Mesodermal cell (in vitro differentiated cells): ENCODE results near the gene HMCN2.

Experiments
- H3K27ac ChIP-seq: 2 replicates; pipeline ENCODE4 v1.7.0; 2013; ENCODE audit warnings: mild to moderate bottlenecking, low read depth, low read length, moderate library complexity; ENCODE audit not compliant: severe bottlenecking
- H3K36me3 ChIP-seq: 2 replicates; pipeline ENCODE4 v1.7.1; 2013; ENCODE audit warnings: mild to moderate bottlenecking, low read length, moderate library complexity; ENCODE audit not compliant: control insufficient read depth, insufficient read depth
- H3K4me1 ChIP-seq: one replicate; pipeline ENCODE4 v1.7.1; 2013; ENCODE audit warnings: mild to moderate bottlenecking, low read length; ENCODE audit not compliant: insufficient read depth, control insufficient read depth, poor library complexity, severe bottlenecking
- H3K4me3 ChIP-seq: 2 replicates; pipeline ENCODE4 v1.7.0; 2013; ENCODE audit warnings: low read length, control low read depth, mild to moderate bottlenecking; ENCODE audit not compliant: insufficient read depth, poor library complexity, severe bottlenecking; ENCODE audit errors: extremely low read depth
- H3K9me3 ChIP-seq: 2 replicates; pipeline ENCODE4 v1.7.1; 2013; ENCODE audit warnings: mild to moderate bottlenecking, low read length, moderate library complexity; ENCODE audit not compliant: control insufficient read depth
- WGBS, 2 experiments: methylation state at CpG; one replicate each; pipeline ENCODE4 v1.1.5; 2013; ENCODE audit warnings: missing lambda C conversion rate in 2 of 2; ENCODE audit not compliant: insufficient coverage in 2 of 2; 5-methylcytosine and 5-hydroxymethylcytosine counted together

The HMCN2 gene

DNA sequence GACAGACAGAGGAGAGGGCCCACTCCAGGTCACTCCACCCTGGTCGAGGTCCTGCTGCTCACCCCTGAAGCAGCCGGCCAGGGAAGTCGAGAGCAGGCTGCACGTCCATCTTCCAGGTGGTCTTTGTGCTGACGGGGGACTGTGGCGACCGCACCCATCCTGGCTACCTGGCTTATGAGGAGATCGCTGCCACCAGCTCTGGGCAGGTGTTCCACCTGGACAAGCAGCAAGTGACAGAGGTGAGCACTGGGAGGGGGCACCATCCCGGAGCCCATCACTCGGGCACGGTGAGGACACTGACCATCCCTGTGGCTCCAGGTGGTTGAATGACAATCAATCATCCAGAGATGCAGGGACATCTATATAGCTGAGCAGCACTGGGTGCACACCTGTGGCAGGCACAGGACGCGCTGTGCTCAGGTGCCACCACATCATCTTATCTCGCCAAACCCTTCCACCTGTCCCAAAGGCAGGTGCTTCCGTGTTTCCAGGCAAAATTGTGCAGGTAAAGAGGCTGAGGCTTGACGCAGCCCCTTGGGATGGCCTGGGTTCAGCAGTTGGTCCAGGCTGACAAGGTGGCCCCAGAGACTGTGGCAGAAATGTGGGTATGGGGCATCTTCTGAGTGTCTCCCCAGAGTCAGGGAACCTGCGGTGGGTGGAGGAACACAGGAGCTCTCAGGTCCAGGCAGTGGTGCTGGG, 20.7 kb downstream of the HMCN2 start:
- Histone ChIP-seq H3K36me3 (no peaks in the 10 kb centered on the region), H3K4me3 (no peak overlapping the region), H3K27ac (no peak overlapping the region), H3K4me1 (no peaks in the 10 kb centered on the region), H3K9me3 (no peaks in the 10 kb centered on the region)
- 88 to 93% methylated on average over 16 to 17 of the region's 17 CpGs for WGBS, 2 experiments

DNA sequence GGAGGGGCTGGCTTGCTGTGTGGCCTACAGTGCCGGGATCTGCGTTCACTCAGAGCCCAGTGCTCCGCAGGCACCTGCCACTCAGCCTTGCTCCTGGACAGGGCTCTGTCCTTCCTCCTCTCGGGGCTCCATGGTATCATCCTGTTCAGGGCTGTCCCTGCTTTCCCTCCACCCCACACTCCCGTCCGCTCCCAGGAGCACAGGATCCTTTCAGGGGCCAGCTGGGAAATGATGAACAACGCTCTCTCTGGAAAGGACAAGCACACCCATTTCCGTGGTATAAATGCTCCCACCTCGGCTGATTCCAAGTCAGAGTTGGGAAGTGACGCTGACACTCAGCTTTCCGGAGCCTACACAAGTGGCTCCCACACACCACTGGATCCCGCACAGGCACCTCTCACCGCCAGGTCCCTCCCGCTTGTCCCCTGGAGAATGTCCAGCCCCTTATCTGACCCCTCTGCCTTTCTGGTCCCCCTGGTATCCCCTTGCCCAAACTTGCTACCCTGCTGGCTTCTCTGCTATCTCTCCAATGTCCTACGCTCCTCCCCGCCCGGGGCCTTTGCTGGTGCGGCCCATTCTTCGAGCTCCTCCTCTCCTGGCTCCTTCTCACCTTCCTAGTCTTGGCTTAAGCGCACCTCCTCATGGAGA, 21.3 kb downstream of the HMCN2 start:
- Histone ChIP-seq H3K9me3 (no peaks in the 10 kb centered on the region), H3K4me3 (no peak overlapping the region), H3K4me1 (no peaks in the 10 kb centered on the region), H3K27ac (no peak overlapping the region), H3K36me3 (no peaks in the 10 kb centered on the region)
- WGBS, 2 experiments, result 88 to 90% methylated on average over 9 to 19 of the region's 20 CpGs

DNA sequence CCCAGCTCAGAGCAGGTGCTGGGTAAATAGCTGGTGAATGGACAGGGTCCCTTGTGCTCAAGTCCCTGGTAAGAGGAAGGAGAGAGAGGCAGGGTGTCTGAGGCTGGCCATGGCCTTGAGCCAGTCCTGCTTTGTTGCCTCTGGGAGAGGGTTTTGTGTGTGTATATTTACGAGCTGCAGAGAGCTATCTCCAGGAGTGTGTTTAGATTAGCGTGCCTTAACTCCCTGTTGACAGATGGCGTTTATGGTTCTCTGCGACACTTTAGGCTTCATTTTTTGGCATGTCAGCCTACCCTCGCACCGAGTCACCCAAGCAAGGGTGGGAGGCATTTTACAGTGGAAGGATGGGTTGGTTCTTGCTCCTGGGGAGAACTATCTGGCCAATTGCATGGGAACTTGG, 22.2 kb downstream of the HMCN2 start:
- H3K9me3 ChIP-seq, result no peaks in the 10 kb centered on the region
- no peak overlapping the region for H3K27ac ChIP-seq
- H3K4me1 ChIP-seq, result no peaks in the 10 kb centered on the region
- H3K36me3 ChIP-seq, result no peaks in the 10 kb centered on the region
- H3K4me3 ChIP-seq, result no peak overlapping the region
- 94 to 96% methylated on average over 5 to 6 of the region's 6 CpGs for WGBS, 2 experiments

DNA sequence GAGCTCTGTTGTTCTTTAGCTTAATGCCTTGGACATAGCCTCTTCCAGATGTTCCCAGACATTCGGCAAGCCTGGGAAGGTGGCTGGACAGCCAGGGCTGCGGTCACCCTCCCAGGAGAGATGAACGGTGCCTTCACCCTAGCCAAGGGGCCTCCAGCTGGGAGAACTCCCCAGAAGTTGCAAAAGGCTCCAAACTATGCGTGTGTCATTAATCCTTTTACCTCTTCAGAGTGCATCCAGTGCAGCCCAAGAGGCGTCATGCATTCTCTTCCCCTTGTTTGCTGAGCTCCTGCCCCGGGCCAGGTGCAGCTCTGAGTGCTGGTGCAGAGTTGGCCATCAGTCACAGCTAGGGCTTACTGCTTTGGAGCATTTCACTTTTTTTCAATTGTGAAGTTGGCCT, 22.8 kb downstream of the HMCN2 start:
- 89 to 90% methylated on average over 6 of the region's 6 CpGs for WGBS, 2 experiments
- no peaks in the 10 kb centered on the region for H3K36me3 ChIP-seq
- H3K27ac ChIP-seq, result no peak overlapping the region
- H3K9me3 ChIP-seq, result no peaks in the 10 kb centered on the region
- H3K4me3 ChIP-seq, result no peak overlapping the region
- no peaks in the 10 kb centered on the region for H3K4me1 ChIP-seq

DNA sequence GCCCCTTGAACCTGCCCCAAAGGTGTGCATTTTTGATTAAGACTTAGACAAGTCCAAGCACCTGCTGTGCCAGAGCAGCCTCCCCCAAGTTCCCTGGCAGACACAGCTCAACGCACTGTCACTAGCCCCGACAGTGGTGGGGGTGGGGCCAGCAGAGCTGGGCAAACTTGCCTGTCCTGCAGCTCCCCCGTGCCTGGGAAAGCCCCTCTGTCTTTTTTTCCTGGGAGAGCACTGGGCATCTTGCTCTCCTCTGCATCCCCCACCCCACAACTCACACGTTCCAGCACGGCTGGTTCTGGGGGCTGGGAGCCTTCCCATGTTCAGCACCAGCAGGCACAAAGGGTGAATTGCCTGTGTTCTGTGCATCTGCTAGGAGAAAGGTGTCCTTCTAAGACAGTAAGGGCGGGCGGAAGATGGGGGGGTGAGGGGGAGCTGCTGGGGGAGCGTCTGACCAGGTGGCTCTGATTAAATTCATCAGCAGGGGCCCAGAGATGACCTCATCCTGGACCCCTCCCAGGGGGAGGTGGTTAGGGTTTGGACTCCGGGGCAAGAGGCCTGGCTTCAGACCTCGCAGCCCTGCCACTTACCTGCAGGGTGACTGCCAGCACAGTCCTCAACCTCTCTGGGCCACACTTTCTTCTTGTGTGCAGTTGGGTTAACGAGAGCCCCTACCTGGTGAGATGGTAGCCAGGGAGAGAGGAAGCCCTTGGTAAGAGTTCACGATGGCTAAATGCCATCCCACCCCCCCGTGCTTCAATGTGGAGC, 23.5 kb downstream of the HMCN2 start:
- no peaks in the 10 kb centered on the region for H3K36me3 ChIP-seq
- no peak overlapping the region for H3K27ac ChIP-seq
- no peak overlapping the region for H3K4me3 ChIP-seq
- no peaks in the 10 kb centered on the region for H3K4me1 ChIP-seq
- WGBS, 2 experiments, result 72 to 75% methylated on average over 8 to 9 of the region's 13 CpGs
- H3K9me3 ChIP-seq, result no peaks in the 10 kb centered on the region

DNA sequence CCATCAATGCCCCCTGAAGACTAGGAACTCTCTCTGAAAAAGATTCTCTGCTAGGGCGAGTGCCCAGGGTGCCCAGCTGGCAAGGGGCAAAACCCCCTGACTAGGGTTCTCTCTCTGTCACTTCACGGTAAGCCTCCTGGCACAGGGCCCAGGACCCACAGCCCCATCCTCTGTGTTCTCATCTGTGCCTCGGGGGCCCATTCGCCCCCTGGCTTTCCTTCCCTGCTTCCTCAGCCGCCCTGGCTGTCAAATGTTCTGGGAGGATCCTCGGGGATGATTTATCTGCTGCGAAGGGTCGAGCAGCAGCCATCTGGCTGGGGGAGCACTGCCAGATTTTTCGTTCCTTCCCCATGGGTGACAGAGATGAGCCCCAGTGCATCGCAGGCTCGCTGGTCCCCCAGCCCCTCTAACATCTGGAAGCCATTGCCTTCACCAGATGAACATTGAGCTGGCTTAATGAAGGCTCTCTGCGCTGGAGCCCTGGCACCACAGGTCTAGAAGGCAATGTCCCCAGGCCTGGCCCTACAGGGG, 24.2 kb downstream of the HMCN2 start:
- Histone ChIP-seq H3K4me3 (no peak overlapping the region), H3K9me3 (no peaks in the 10 kb centered on the region), H3K4me1 (no peaks in the 10 kb centered on the region), H3K36me3 (no peaks in the 10 kb centered on the region), H3K27ac (no peak overlapping the region)
- WGBS, 2 experiments, result 88 to 91% methylated on average over 10 to 12 of the region's 12 CpGs

DNA sequence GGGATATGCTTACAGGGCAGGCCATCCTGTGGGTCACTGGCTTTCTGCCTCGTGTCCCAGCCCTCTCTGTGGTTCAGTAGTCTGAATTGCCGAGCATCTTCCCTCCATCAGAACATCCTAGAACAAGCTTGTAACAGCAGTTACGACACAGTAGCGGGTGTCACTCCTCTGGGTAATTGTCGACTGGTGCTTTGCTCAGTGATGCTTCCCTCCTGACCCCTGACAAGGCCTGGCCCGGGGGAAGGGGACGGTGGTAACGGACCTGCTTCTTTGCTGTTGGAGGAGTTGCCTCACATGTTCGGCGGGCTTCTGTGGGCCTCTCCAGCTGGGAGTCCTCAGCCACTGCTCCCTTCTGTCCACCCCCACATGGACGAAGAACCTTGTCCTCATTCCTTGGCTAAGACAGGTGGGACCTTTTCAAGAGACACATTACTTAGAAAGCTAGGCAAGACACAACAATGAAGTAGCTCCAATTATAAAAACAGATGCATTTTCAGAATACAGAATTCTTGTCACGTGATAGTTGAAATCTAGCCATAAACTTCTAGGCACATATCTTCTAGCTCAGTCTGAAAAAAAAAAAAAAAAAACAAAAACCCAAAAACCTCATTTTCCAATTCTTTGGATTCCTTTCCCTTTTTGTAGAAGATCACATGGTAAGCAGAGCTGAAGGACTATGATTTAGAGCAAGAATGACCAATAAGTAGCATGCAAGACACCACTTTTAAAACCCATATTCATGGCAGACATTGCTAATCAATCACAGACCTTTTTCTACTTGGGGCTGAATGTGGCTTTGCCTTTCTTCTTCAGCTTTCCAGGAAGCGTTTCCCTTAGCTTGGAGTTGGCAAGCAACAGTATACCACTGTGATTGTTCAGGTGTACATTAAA, 25.0 kb downstream of the HMCN2 start:
- no peaks in the 10 kb centered on the region for H3K4me1 ChIP-seq
- H3K36me3 ChIP-seq, result no peaks in the 10 kb centered on the region
- H3K27ac ChIP-seq, result no peak overlapping the region
- no peak overlapping the region for H3K4me3 ChIP-seq
- no peaks in the 10 kb centered on the region for H3K9me3 ChIP-seq
- 88 to 90% methylated on average over 11 of the region's 13 CpGs for WGBS, 2 experiments

DNA sequence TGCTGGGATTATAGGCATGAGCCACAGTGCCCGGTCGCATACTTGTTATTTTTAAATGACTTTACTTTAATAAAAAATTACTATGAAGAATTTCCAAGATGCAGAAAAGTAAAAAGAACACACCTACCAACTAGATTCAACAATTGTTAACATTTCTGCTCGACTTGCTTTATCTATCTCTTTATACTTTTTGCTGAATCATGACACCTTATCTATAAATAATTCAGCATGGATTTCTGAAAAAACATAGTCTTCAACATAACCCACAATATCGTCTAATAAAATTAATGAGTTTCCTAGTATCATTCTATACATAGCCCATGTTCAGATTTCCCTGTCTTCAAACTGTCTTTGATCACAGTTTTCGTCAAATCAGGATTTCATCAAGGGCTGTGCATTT, 25.9 kb downstream of the HMCN2 start:
- Histone ChIP-seq H3K36me3 (no peaks in the 10 kb centered on the region), H3K27ac (no peak overlapping the region), H3K4me1 (no peaks in the 10 kb centered on the region), H3K4me3 (no peak overlapping the region), H3K9me3 (no peaks in the 10 kb centered on the region)
- 100% methylated on average over 2 to 3 of the region's 5 CpGs for WGBS, 2 experiments

DNA sequence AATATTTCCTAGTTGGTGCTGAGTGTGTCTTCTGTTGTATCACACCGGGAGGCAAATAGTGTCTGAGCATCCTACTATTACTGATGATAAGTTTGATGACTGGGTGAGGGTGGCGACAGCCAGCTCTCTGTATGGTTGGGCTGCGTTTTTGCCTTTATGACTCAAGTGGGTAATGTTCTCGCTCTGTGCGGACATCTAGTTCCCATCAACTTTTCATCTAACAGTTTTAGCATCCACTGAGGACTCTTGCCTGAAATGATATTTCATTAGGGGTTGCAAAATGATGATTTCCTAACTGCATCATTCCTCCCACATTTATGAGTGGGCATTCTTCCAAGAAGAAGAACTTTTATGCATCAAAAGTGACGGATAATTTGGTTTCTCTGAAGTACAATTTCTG, 26.5 kb downstream of the HMCN2 start:
- no peaks in the 10 kb centered on the region for H3K36me3 ChIP-seq
- H3K4me3 ChIP-seq, result no peak overlapping the region
- 86 to 98% methylated on average over 2 to 4 of the region's 6 CpGs for WGBS, 2 experiments
- no peak overlapping the region for H3K27ac ChIP-seq
- no peaks in the 10 kb centered on the region for H3K4me1 ChIP-seq
- H3K9me3 ChIP-seq, result no peaks in the 10 kb centered on the region

DNA sequence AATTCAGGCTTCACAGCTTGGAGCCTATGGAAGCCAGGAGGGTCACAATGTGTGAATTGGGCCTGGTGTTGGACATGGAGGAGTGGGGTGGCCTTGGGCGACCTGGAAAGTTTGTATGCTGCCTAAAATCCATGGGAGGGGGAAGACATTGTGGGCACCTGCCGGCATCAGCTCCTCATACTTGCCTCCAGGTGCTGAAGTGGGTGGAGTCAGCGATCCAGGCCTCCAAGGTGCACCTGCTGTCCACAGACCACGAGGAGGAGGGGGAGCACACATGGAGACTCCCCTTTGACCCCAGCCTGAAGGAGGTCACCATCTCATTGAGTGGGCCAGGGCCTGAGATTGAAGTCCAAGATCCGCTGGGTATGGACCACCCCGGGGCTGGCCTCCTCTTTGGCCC, 29.1 kb downstream of the HMCN2 start:
- no peaks in the 10 kb centered on the region for H3K36me3 ChIP-seq
- H3K27ac ChIP-seq, result no peak overlapping the region
- 72 to 75% methylated on average over 6 of the region's 6 CpGs for whole genome bisulfite sequencing, 2 experiments
- H3K4me1 ChIP-seq, result no peaks in the 10 kb centered on the region
- H3K9me3 ChIP-seq, result no peaks in the 10 kb centered on the region
- no peak overlapping the region for H3K4me3 ChIP-seq
